Hematopoietic multipotent progenitor cell treated with erythropoietin and hydrocortisone succinate and interleukin-3 and kit ligand, for 8 days (in vitro differentiated cells): Measurements from ENCODE around the gene ZNF74.
"Not testable (repeated sequence)": the region's sequence is repeated elsewhere in the genome, so short reads cannot be mapped to it uniquely, and the experiment has no call there.

ENCODE experiments used
- DNase-seq: peaks from one replicate; pipeline ENCODE4 v3.0.0-alpha.2; 2015

Gene ZNF74

GRCh38 chr22:20451129-20451778 is 57.3 kb downstream of the ZNF74 start:
- not testable (repeated sequence) for DNase-seq

DNA sequence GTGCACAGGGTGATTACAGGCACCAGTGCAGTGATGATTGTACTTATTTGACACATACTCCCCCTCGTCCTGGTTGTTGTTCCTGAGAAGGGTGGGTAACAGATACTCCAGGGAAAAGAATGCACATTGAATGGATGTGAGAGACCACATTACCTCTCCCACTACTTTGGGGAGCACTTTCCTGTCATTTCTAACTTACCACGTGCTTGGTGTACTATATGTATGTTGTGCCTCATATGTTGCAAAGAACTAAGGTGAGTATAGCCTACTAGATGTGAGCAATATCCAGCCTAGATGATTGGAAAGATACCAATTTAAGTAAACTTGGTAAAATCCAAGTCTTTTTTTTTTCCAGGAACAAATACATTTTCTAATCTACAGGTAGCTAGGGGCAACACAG is 58.0 kb downstream of the ZNF74 start:
- DNase-seq: no peak

DNA sequence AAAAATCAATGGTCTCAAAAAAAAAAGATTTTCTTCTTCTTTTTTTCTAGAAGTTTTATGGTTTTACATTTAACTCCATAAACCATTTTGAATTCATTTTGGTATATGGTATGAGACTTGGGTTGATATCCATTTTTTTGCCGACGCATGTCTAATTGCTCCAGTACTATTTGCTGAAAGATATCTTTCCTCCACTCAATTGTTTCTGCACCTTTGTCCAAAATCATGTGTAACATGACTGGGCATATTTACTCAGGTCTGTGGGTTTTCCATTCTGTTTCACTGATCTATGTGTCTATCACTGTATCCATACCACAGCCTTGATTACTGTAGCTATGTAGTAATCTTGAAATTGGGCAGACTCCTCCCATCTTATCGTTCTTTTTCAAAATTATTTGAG is 59.3 kb downstream of the ZNF74 start:
- DNase-seq: no peak

- DNase-seq: no peak
Measured at GRCh38 chr22:20455709-20456063, 61.7 kb downstream of the ZNF74 start.

DNA sequence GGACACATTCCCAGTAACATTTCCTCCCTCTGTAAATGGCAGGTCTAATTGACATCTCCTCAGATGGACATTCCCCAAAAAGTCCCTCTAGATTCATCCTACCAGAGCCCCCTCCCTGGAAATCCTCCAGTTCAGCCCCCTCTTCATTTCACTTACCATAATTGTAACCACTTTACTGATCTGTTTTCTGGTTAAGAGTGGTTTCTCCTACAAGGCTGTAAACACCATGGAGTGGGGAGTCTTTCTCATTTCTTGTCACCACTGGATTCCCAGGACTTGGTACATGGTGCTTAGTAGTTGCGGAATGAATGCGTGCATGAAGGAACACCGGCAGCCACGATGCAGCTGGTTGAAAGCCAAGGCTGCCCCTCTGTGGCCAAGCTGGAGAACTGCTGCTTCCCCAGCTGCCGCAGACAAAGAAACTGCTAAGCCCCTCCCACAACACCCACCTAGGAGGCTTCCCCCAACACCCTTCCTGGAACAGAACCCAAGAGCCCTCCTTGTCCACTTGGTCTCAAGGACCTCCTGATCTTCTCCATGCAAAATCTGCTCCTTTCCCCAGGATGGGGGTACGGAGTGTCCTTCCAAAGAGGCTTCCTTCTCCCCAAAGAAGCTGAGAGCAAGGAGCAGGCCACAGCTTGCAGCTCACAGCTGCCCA is 62.2 kb downstream of the ZNF74 start:
- peak; percentile 75 for DNase-seq

DNA sequence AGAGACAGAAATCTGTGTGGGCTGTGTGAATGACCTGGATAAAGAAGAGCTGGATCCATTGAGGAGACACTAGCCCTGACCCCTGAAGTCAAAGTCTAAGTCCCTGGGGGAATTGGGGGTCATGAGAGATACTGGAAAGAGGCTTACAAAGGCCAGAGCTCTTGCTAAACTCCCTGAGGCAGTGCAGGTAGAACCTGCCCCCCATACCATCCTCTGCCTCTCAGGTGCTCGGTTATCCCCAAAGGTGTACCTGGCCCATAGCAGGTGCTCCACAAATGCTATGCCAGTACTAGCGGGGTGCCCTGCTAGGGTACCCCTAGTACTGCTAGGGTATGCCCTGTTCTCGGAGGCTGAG is 62.7 kb downstream of the ZNF74 start:
- DNase-seq: no peak

- DNase-seq: no peak
Measured at GRCh38 chr22:20457506-20458240, 63.7 kb downstream of the ZNF74 start.
